ENCODE measurements around the gene VPS8. TPM values are rescaled to one million over a fixed set of nuclear protein-coding genes. Genes with fewer than 3 reads are reported as not detected.

Gene VPS8
- total and polyA plus RNA-seq, 9 of the 15 experiments (the other 6 are each of a cell fraction or from before 2014, with no cell fraction given), result 7.2 to 41.0 (median 28.3) TPM

GRCh38 chr3:184946917-184947316, 135.0 kb downstream of the VPS8 start:
- POLR2A ChIA-PET, result interaction anchor here (0.7 to 1.3 kb wide), 3 partner anchors 9 to 276 kb away, joined by 3 read pairs; no protein-coding TSS in a partner anchor
- peaks cover 3% of the 10 kb centered on the region; the same call in 2 of the 3 replicates for H3K36me3 ChIP-seq (ENCODE audit: control insufficient read depth, insufficient read depth, low read length)
- in situ Hi-C loops (cut with MboI) (no loop called here), intact Hi-C loops (cut with micrococcal nuclease) (no loop called here)
- H3K9me1 ChIP-seq (ENCODE audit: control insufficient read depth, insufficient read depth, low read length), result no peaks in the 10 kb centered on the region
- TF ChIP-seq PATZ1 (CRISPR knock-in tag; IDR thresholded peaks at IDR 0.05; ENCODE audit: borderline replicate concordance) (no peak), CBFA2T3 (IDR thresholded peaks at IDR 0.05) (peak; percentile 39; the same call in 1 of the 2 replicates), TEAD4 (IDR thresholded peaks at IDR 0.05; ENCODE audit: low read length) (peak; percentile 31; the same call in 1 of the 2 replicates), TEAD4 (CRISPR knock-in tag; IDR thresholded peaks at IDR 0.05; ENCODE audit: borderline replicate concordance) (no peak), CBFA2T2 (conservative IDR thresholded peaks at IDR 0.05) (0 out of 2 replicates have a peak, but pooled peaks have one; percentile 6)
- H3K79me2 ChIP-seq (ENCODE audit: control insufficient read depth, insufficient read depth, low read length), result no peaks in the 10 kb centered on the region
- H3K4me1 ChIP-seq (replicated peaks in 1 of 2; ENCODE audit: control insufficient read depth in 2 of 2, insufficient read depth in 2 of 2, low read length in 2 of 2), result peaks cover 0 to 7% of the 10 kb centered on the region in 2 experiments; a peak in 3 of 5 replicates
- H3K9me3 ChIP-seq (replicated peaks; ENCODE audit: control insufficient read depth, insufficient read depth, low read depth, low read length), result no peaks in the 10 kb centered on the region
- H3K27me3 ChIP-seq (ENCODE audit: control insufficient read depth in 2 of 2, insufficient read depth in 2 of 2, low read length in 2 of 2), result no peaks in the 10 kb centered on the region
- DNase-seq (ENCODE audit: extremely low read depth in 1 of 4, low spot score in 3 of 4) (no peak), FAIRE-seq (no peak), ATAC-seq (no peak)
- H3K4me3 ChIP-seq, result no peak overlapping the region
- H3K9ac ChIP-seq (ENCODE audit: insufficient read depth in 1 of 2, low read depth in 2 of 2, low read length in 2 of 2), result no peak overlapping the region
- 54% methylated on average over 3 of the region's 3 CpGs for WGBS (ENCODE audit: insufficient coverage, low coverage, missing lambda C conversion rate)
- no TSS peak for BruUV-seq (replicated peaks)
- H3K4me2 ChIP-seq (ENCODE audit: insufficient read depth, low read length), result no peak overlapping the region
- no peak overlapping the region for H3K27ac ChIP-seq (ENCODE audit: extremely low read depth, low read depth, low read length)
- H4K20me1 ChIP-seq (replicated peaks; ENCODE audit: control insufficient read depth, insufficient read depth, low read length), result no peaks in the 10 kb centered on the region
- no peak overlapping the region for H2AFZ ChIP-seq (ENCODE audit: low read depth, low read length)
- CTCF ChIA-PET (ENCODE audit: low intra/inter-chr PET ratio), result no interaction called here

All from K562 (cell line).